ENCODE data around the gene SCUBE1.

DNA sequence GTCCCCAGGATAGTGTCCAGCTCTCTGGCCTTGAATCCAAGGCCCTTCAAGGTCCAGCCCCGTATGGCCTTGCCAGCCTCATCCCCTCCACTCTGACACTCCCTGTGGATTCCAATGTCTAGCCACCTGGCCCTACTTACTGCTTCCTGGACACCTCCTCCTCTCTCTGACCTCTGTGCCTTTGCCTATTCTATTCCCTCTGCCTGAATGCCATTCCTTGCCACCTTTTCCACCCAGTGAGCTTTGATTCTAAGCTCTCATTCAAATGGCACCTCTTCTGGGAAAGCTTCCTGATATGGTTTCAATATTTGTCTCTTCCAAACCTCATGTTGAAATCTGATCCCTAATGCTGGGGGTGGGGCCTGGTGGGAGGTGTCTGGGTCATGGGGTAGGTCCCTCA lies 124.4 kb downstream of the SCUBE1 start:
- no peak for TF ChIP-seq POLR2A (IDR thresholded peaks at IDR 0.05)
- no peak for TF ChIP-seq CTCF (IDR thresholded peaks at IDR 0.05)

Data from thyroid gland (tissue), 4 donors.